ENCODE data around the gene MAMDC4. TPM values are rescaled to one million over a fixed set of nuclear protein-coding genes. Genes with fewer than 3 reads are reported as not detected.

MAMDC4 gene
- polyA plus RNA-seq, 6 donors from 2014 or later = not detected

GRCh38 chr9:136845465-136846260 is 6.5 kb upstream of the MAMDC4 start:
- no peak for DNase-seq
- Mint-ChIP-seq H3K4me1 (peaks cover 16 to 42% (median 21%) of the 10 kb centered on the region in 3 donors), H3K9me3 (peaks cover 0 to 2% (median 0%) of the 10 kb centered on the region in 7 donors), H3K36me3 (no peaks in the 10 kb centered on the region), H3K27ac (peak overlapping the region in 4 of 6 donors; percentile 57 to 74 (median 73)), H3K27me3 (peaks cover 4 to 22% (median 10%) of the 10 kb centered on the region in 3 donors), H3K4me3 (peak overlapping the region in 4 of 8 donors; percentile 9 to 61 (median 51))
- no peak for ATAC-seq (ENCODE audit: low read depth in 2 of 2)

- Mint-ChIP-seq H3K9me3 (peaks cover 0 to 2% (median 0%) of the 10 kb centered on the region in 7 donors), H3K4me3 (peak overlapping the region in 5 of 8 donors; percentile 56 to 89 (median 65)), H3K27me3 (peaks cover 4 to 22% (median 10%) of the 10 kb centered on the region in 3 donors), H3K36me3 (no peaks in the 10 kb centered on the region), H3K4me1 (peaks cover 16 to 42% (median 21%) of the 10 kb centered on the region in 3 donors), H3K27ac (peak overlapping the region in 3 of 6 donors; percentile 72 to 87 (median 78))
- ATAC-seq (ENCODE audit: low read depth in 2 of 2) (no peak), DNase-seq (no peak)
Measured at GRCh38 chr9:136846376-136847087, 5.6 kb upstream of the MAMDC4 start.

GRCh38 chr9:136847088-136847825 is 4.9 kb upstream of the MAMDC4 start:
- DNase-seq = no peak
- H3K9me3 Mint-ChIP-seq = peaks cover 0 to 2% (median 0%) of the 10 kb centered on the region in 7 donors
- H3K4me1 Mint-ChIP-seq = peaks cover 15 to 38% (median 19%) of the 10 kb centered on the region in 3 donors
- peak overlapping the region; percentile 86 to 92 (median 88) for H3K4me3 Mint-ChIP-seq
- H3K27ac Mint-ChIP-seq = peak overlapping the region in 4 of 6 donors; percentile 28 to 94 (median 86)
- no peak for ATAC-seq (ENCODE audit: low read depth in 2 of 2)
- H3K36me3 Mint-ChIP-seq = no peaks in the 10 kb centered on the region
- peaks cover 4 to 21% (median 10%) of the 10 kb centered on the region in 3 donors for H3K27me3 Mint-ChIP-seq

GRCh38 chr9:136847826-136848392 is 4.2 kb upstream of the MAMDC4 start:
- H3K4me3 Mint-ChIP-seq = peak overlapping the region; percentile 86 to 92 (median 88)
- H3K27me3 Mint-ChIP-seq = peaks cover 4 to 18% (median 10%) of the 10 kb centered on the region in 3 donors
- H3K9me3 Mint-ChIP-seq = peaks cover 0 to 2% (median 0%) of the 10 kb centered on the region in 7 donors
- H3K36me3 Mint-ChIP-seq = no peaks in the 10 kb centered on the region
- peak overlapping the region in 5 of 6 donors; percentile 49 to 94 (median 86) for H3K27ac Mint-ChIP-seq
- ATAC-seq (ENCODE audit: low read depth in 2 of 2) (no peak), DNase-seq (peak; percentile 44)
- peaks cover 12 to 34% (median 17%) of the 10 kb centered on the region in 3 donors for H3K4me1 Mint-ChIP-seq

- Mint-ChIP-seq H3K27me3 (peaks cover 4 to 18% (median 10%) of the 10 kb centered on the region in 3 donors), H3K4me1 (peaks cover 12 to 31% (median 15%) of the 10 kb centered on the region in 3 donors), H3K36me3 (no peaks in the 10 kb centered on the region), H3K27ac (peak overlapping the region in 3 of 6 donors; percentile 77 to 86 (median 81)), H3K9me3 (peaks cover 0 to 2% (median 0%) of the 10 kb centered on the region in 7 donors), H3K4me3 (peak overlapping the region; percentile 87 to 97 (median 92))
- ATAC-seq (ENCODE audit: low read depth in 2 of 2) (no peak), DNase-seq (no peak)
Measured at GRCh38 chr9:136848393-136849037, 3.6 kb upstream of the MAMDC4 start.

GRCh38 chr9:136849038-136849959 is 2.8 kb upstream of the MAMDC4 start, which contains the start of gene PHPT1:
Gene PHPT1, plus strand, starts transcription at chr9:136849409. Its CDS starts 22 bp downstream, at chr9:136849431.
- Mint-ChIP-seq H3K4me1 (peaks cover 12 to 26% (median 13%) of the 10 kb centered on the region in 3 donors), H3K27me3 (peaks cover 4 to 14% (median 10%) of the 10 kb centered on the region in 3 donors), H3K9me3 (peaks cover 0 to 2% (median 0%) of the 10 kb centered on the region in 7 donors), H3K36me3 (no peaks in the 10 kb centered on the region), H3K27ac (peak within 1 kb of the TSS; percentile 77 to 96 (median 93)), H3K4me3 (peak within 1 kb of the TSS; percentile 87 to 97 (median 92))
- DNase-seq (peak; percentile 98), ATAC-seq (ENCODE audit: low read depth in 2 of 2) (peak; percentile 94)

GRCh38 chr9:136849960-136850865 is 1.9 kb upstream of the MAMDC4 start:
- peaks cover 4 to 14% (median 10%) of the 10 kb centered on the region in 3 donors for H3K27me3 Mint-ChIP-seq
- DNase-seq = no peak
- H3K9me3 Mint-ChIP-seq = peaks cover 0 to 2% (median 0%) of the 10 kb centered on the region in 7 donors
- no peaks in the 10 kb centered on the region for H3K36me3 Mint-ChIP-seq
- peaks cover 12 to 26% (median 13%) of the 10 kb centered on the region in 3 donors for H3K4me1 Mint-ChIP-seq
- peak overlapping the region; percentile 86 to 97 (median 92) for H3K4me3 Mint-ChIP-seq
- no peak for ATAC-seq (ENCODE audit: low read depth in 2 of 2)
- H3K27ac Mint-ChIP-seq = peak overlapping the region in 4 of 6 donors; percentile 83 to 93 (median 89)

- H3K27me3 Mint-ChIP-seq = peaks cover 4 to 13% (median 10%) of the 10 kb centered on the region in 3 donors
- peaks cover 0 to 2% (median 0%) of the 10 kb centered on the region in 7 donors for H3K9me3 Mint-ChIP-seq
- H3K4me1 Mint-ChIP-seq = peaks cover 12 to 25% (median 13%) of the 10 kb centered on the region in 3 donors
- no peak overlapping the region for H3K27ac Mint-ChIP-seq
- no peak for DNase-seq
- no peak for ATAC-seq (ENCODE audit: low read depth in 2 of 2)
- H3K36me3 Mint-ChIP-seq = no peaks in the 10 kb centered on the region
- peak overlapping the region in 6 of 8 donors; percentile 22 to 63 (median 47) for H3K4me3 Mint-ChIP-seq
Measured at GRCh38 chr9:136850866-136851775, 1.0 kb upstream of the MAMDC4 start.

GRCh38 chr9:136852664-136853595 is 784 bp downstream of the MAMDC4 start:
- H3K4me1 Mint-ChIP-seq = peaks cover 6 to 14% (median 8%) of the 10 kb centered on the region in 3 donors
- no peak for ATAC-seq (ENCODE audit: low read depth in 2 of 2)
- DNase-seq = no peak
- no peak overlapping the region for H3K4me3 Mint-ChIP-seq
- H3K27ac Mint-ChIP-seq = no peak overlapping the region
- peaks cover 0 to 2% (median 0%) of the 10 kb centered on the region in 7 donors for H3K9me3 Mint-ChIP-seq
- H3K27me3 Mint-ChIP-seq = peaks cover 2 to 4% (median 3%) of the 10 kb centered on the region in 3 donors
- H3K36me3 Mint-ChIP-seq = no peaks in the 10 kb centered on the region

Measured in naive B cell (primary cell).